HG03060 (cell line): Measurements from ENCODE around the gene MAU2.

Experiments used
- ATAC-seq: cut with Tn5 transposase; IDR thresholded peaks from one replicate; pipeline ENCODE4 v1.9.1; 2021; ENCODE audit warnings: low read depth, moderate number of reproducible peaks; ENCODE audit not compliant: unreplicated experiment

MAU2 gene

GRCh38 chr19:19406878-19407632, 86.4 kb downstream of the MAU2 start:
- no peak for ATAC-seq

- ATAC-seq, result no peak
These were observed 87.0 kb downstream of the MAU2 start for GRCh38 chr19:19407633-19407930.
